Stimulated activated CD4-positive, alpha-beta T cell treated with anti-CD3 and anti-CD28 coated beads, Interleukin-12 subunit alpha, Interleukin-12 subunit beta, amount 100 ng/mL, for 4 hours (primary cell): ENCODE results near the gene MMRN2.
"Not testable (repeated sequence)": the region's sequence is repeated elsewhere in the genome, so short reads cannot be mapped to it uniquely, and the experiment has no call there.

ENCODE experiments used
- DNase-seq: peaks from one replicate; pipeline ENCODE4 v3.0.0-alpha.2; 2020

The MMRN2 gene

DNA sequence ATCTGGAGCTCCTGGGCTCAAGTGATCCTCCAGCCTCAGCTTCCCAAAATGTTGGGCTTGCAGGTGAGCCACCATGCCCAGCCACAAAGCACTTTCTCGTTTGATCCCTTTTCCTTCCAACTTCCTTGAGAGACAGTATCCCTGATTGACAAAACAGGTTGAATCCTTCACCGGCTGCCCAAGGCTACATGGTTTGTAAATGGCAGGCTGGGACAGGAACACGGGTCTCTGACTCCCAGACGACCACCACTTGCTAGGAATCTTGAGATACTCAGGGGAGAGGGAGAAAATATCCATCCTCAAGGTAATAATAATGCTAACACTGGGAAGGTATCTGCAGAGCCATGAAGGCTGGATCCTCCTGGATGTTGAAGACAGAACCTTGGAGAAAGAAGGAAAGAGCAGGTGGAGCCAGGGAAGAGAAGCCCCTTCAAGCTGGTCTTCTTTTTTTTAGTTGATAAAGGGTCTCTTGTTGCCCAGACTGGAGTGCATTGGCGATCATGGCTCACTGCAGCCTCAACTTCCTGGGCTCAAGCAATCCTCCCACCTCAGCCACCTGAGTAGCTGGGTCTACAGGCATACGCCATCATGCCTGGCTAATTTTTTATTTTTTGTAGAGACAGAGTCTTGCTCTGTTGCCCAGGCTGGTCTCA lies 19.8 kb downstream of the MMRN2 start:
- DNase-seq, result no peak

DNA sequence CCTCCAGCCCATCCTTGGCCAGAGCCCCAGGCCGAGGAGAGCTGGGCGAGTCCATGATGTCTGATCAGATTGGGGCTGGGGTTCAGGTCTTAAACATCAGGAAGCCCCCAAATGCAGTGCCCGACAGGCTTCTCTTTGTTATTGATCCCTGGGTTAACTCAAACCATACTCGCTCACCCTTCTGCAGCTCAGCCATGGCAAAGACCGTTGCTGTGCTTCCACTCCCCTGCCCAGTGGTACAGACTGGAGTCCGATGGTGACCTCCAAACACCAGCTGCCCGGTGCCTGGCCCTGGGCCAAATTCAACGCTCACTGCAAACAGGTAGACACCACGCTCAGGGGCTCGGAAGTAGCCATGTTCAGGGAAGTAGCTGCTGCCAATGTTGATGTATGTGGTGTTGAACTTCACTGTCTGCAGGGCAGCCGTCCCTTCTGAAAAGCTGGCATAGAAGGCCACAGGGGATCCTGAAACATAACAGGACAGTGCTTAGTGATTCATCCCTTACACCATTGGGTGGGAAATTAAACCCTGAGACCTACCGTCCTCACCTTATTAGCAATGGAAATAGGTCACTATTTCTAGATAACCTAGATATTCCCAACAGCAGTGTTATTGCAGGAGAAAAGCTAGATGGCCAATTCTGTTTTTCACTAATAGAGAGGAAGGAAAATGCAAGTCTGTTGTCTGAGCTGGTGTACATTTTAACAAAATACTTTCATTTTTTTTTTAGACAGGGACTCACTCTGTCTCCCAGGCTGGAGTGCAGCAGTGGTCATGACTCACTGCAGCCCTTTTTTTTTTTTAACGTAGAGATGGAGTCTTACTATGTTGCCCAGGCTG lies 20.5 kb downstream of the MMRN2 start:
- DNase-seq, result no peak

DNA sequence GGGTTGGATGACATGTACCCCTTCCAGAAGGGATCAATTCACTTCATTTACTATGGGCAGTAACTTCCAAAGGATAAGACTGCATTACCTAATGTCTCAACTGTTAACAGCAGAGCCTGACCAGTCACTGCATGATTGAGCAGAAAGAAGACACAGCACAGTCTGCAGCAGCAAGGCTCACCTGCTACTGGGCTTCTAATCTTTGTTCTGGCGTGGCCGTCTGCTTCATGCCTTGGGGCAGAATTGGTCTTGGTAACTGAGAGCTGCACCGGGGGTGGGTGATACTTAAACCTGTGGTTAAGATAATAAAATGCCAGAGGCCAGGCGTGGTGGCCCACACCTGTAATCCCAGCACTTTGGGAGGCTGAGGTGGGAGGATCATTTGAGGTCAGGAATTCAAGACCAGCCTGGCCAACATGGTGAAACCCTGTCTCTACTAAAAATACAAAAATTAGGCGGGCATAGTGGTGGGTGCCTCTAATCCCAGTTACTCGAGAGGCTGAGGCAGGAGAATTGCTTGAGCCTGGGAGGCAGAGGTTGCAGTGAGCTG lies 23.2 kb downstream of the MMRN2 start:
- DNase-seq, result not testable (repeated sequence)

DNA sequence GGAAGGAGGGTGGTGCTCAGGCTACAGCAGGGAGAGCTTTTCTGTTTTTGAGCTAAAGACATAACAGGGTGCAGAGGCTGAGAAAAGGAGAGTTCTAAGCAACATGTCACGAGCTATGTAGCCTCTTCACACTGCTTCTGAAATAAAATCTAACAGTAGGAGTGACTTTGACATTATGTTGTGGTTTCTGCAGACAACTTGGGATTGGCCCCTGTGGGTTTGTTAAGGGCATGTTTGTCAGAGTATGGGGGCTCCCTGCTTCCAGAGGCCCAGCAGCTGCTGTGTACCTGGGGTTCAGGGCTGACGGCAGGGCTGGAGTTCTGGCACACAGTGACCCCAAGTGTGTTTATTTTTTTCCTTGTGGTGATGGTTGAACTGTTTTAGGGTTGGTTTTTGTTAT lies 24.7 kb downstream of the MMRN2 start:
- no peak for DNase-seq

DNA sequence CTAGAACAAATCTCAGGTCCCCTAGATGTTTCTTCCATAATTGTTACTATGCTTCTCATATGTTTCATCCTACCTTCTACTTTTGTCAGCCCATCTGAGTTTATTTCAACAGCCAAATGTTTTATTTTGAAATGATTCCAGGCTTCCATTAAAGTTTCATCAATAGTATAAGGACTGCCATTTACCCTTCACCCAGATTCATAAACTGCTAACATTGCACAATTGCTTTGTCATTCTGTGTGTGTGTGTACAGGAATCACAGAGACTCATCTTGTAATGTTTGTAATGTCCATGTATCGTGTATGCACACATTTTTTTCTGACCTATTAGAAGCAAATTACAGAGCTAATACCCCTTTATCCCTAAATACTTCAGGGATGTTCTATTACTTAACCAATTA lies 25.5 kb downstream of the MMRN2 start:
- DNase-seq, result no peak

DNA sequence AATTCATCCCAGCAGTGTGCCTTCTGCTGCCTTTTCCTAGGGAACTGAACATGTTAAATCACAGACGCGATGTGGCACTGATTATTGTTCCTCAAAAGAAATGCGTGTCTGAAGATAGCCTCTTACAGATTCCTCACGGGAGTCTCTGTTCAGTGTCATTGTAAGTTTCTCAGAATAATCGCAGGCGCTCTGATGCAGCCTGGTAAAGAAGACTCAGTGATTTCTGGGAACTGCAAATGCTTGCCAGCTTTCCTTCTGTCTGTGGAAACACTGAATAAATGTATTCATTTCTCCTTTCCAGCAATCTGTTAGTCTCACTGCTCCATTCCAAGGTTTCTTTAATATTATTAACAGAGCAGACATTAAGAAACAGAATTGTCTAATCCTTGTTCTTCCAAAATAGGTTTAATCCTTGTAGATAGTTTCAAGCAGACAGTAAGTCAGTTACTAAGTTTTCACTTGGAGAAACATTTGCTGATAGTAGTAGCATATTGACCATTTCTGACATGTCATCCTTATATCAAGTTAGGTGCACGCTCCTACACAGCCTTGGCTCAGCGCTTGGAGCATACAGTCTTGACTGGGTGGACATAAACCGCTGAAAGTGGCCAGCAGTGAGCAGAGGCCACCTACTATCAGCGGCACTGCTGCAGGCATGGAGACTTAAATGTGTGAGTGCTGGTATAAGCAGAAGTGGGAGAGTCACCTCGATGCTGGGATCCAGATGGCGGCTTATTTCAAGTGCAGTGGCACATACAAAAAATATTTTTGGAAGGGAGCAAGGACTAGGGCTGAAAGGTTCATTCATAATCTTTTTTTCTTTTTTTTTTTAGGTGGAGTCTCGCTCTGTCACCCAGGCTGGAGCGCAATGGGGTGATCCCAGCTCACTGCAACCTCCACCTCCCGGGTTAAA lies 27.7 kb downstream of the MMRN2 start:
- no peak for DNase-seq

DNA sequence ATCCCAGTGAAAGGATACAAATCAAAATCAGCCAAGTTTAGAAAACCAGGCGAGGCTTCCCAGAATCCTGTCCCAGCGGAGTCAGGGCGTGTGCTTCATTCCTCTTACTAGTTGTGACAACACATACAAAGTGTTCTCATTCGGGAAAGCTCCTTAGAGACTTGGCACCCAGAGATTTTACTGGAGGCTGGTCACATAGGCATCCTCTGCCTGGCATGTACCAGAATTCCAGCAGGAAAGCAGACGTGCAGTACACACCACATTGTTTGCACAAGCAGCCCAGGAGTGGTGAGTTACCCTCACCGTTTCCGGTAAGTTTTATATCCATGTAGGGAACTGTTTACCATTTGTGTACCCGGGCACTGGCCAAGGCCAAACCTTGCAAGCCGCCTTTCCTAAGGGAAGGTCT lies 34.9 kb downstream of the MMRN2 start:
- no peak for DNase-seq

DNA sequence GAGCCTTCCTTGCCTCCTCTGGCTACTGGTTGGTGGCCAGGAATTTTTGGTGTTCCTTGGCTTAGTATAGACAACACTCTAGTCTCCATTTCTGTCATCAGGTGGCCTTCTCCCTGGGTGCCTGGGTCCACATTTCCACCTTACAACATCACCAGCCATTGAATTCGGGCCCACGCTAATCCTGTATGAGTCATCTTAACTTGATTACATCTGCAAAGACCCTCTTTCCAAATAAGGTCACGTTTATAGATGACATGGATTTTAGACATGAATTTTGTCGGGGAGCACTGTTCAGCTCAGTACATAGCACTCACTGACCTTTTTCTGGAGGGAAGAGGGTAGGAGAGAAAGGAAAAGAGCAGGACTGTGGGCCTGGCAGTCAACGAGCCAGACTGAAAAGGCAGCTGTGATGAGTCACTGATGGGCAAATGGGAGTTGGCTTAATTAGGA lies 39.4 kb downstream of the MMRN2 start:
- DNase-seq, result no peak

DNA sequence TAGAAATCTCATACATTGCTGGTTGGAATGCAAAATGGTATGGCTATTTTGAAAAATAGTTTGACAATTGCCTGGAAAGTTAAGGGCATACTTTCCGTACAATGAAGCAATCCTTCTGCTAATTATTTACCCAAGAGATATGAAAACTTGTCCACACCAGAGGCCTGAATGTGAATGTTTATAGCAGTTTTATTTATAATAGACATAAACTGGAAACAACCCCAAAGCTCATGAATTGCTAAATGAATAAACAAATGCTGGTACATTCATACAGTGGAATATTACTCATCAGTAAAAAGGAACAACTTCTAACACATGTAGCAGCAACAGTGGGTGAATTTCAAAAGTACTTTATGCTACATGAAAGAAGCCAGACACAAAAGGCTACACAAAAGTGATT lies 42.7 kb downstream of the MMRN2 start:
- DNase-seq, result no peak

DNA sequence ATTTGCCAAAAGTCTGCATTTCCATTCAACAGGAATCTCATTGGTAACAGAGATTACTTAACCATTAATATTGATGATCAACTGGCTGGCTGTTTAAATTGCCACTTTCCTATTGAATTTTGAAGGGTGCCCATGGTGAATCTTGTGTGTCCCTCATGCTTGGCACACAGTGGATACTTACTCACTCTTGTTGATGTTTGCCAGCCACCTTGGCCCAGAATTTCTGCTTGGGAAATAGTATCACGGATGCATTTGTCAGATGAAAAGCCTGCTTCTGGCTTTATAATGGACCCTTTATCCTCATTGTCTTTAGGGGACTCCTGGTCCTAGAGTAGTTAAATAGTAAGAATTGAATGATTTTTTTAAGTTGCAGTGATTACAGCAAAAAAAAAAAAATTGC lies 52.0 kb downstream of the MMRN2 start:
- no peak for DNase-seq

DNA sequence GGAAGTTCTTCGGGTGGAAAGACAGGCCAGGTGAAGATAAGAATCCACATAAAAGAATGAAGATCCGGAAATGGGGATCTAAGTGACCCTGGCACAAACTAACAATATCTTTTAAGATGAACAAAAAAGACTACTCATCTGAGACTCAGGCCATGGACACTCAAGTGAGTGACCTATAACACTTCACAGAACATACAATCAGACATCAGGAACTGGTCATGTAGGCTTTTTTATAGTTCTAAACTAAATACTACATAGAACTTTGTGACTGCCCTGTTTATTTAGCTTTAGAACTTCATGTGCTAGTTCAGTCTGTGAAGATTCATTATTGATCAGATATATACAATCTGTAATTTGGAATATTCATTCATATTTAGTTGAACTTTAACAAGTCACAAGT lies 52.8 kb downstream of the MMRN2 start:
- DNase-seq, result no peak

DNA sequence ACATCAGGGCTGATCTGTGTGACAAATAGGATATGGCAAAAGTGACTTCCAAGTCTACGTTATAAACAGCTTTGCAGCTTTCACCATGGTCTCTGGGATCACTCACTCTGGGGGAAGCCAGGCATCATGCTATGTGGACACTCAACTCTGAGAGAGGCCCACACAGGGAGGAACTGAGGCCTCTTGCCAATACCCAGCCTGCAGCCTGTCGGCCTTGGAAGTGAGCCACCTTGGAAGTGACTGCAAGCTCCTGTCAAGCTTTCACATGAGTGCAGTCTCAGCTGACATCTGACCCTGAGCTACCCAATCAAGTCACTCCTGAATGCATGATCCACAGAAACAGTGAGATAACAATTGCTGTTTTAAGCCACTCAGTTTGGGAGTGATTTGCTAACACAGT lies 56.5 kb downstream of the MMRN2 start:
- DNase-seq, result no peak

DNA sequence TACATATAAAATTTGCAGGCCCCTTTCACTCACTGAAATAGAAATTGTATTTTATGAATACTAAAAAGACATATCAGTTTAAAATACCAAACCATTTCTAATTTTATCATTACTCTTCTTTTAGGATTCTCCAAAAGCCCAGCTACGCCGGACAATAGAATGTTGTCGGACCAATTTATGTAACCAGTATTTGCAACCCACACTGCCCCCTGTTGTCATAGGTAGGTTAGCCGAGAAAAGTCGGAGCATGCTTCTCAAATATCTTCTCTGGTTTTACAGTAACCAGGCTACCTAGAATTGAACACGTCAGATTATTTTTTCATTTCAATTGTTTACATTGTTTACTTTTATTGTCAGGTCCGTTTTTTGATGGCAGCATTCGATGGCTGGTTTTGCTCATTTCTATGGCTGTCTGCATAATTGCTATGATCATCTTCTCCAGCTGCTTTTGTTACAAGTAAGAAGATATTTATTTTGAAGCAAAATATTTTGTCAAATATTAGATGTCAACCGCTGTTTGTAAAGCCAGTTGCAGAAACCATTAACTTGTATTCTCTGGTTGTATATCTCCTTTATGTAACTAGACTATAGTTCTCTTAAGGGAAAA lies 57.6 kb downstream of the MMRN2 start:
- DNase-seq, result peak; percentile 6

DNA sequence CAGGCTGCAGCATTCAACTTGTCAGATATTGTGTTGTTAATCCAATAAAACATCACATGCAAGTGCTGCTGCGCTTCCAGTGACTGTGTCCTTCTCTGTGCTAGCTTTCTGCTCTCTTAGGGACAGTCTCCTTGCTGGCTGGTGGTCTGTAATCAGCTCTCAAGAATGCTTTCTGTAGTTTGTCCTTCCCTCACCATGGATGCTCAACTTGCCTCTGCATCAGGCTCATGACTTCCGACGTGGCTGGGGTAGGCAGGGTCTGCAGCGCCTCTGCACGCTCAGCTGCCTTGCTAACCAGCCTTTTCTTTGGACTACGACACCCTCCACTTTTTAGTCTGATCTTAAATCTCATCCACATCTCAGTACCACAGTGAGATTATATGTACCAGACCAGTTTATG lies 58.3 kb downstream of the MMRN2 start:
- no peak for DNase-seq

DNA sequence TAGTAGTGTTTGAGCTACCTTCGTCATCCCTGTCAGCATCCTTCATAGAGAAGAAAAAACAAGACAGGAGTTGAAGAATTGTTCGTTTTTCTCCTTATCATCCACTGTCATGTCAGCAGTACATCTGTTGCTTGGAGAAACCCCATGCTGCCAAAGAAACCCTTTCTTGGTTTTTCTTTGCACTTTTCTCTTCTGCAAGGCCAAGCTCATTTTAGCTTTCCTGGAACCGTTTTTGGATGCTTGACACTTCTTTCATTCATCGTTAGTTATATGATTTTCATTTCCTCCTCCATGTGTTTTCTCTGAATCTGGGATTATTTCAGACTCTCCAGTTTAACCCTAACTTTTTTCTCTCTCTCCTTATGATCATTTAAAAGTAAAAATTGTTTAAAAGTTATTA lies 58.9 kb downstream of the MMRN2 start:
- DNase-seq, result no peak

DNA sequence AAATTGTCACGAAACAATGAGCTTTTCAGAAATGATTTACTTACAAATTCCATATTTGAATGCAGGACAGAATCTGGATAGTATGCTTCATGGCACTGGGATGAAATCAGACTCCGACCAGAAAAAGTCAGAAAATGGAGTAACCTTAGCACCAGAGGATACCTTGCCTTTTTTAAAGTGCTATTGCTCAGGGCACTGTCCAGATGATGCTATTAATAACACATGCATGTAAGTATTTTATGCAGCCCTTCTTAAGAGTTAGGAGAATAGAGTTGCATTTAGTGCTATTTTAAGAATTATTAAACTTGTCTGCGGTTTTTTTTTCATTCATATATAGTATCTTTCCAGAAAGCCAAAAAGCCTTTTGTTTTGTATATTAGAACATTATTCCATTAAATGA lies 67.4 kb downstream of the MMRN2 start:
- DNase-seq, result no peak

DNA sequence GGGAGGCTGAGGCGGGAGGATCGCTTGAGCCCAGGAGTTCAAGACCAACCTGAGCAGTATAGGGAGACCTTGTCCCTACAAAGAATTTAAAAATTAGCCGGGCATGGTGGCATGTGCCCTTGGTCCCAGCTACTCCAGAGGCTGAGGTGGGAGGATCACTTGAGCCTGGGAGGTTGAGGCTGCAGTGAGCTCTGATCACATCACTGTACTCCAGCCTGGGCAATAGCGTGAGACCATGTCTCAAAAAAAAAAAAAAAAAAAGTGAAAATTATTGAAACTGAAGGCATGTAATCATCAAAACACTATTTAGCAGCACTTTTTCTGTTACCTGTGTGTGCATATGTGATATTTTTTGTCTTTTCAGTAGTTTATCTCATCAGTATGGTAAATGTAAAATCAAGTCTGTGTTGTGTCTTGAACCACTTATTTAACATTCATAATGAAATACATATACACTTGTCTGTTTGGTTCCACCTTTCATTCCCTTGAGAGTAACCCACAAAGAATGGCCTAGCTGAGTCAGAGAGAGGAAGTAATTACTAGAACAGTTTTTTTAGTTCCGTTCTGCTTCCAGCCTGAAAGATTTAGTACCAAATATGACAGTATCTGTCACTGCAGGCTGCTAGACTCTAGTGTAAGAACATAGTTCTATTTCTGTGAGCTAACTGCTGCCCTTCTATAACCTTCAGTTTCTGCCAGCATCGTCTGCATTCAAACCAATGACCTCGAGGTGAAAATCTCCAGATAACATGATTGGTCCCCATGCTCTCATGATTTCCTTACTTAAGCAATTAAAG lies 68.6 kb downstream of the MMRN2 start:
- DNase-seq, result no peak
